ENCODE data around the gene IFT74.

Gene IFT74

GRCh38 chr9:27110181-27110580, 154.0 kb downstream of the IFT74 start:
- no peak for DNase-seq
- intact Hi-C loops (cut with DNase I), result no loop called here

- intact Hi-C loops (cut with DNase I), result no loop called here
- DNase-seq, result no peak
Observed at GRCh38 chr9:27112235-27112634, 156.0 kb downstream of the IFT74 start.

Data from head of caudate nucleus (tissue), 42 donors.